Inferior parietal cortex (tissue), 1 donor: Measurements from ENCODE around the gene PLOD1.
"Not testable (repeated sequence)": the region's sequence is repeated elsewhere in the genome, so short reads cannot be mapped to it uniquely, and the experiment has no call there.

Source experiments
- DNase-seq: peaks from one replicate; pipeline ENCODE4 v3.0.0-alpha.2; 2016; ENCODE audit errors: extremely low spot score

The PLOD1 gene

DNA sequence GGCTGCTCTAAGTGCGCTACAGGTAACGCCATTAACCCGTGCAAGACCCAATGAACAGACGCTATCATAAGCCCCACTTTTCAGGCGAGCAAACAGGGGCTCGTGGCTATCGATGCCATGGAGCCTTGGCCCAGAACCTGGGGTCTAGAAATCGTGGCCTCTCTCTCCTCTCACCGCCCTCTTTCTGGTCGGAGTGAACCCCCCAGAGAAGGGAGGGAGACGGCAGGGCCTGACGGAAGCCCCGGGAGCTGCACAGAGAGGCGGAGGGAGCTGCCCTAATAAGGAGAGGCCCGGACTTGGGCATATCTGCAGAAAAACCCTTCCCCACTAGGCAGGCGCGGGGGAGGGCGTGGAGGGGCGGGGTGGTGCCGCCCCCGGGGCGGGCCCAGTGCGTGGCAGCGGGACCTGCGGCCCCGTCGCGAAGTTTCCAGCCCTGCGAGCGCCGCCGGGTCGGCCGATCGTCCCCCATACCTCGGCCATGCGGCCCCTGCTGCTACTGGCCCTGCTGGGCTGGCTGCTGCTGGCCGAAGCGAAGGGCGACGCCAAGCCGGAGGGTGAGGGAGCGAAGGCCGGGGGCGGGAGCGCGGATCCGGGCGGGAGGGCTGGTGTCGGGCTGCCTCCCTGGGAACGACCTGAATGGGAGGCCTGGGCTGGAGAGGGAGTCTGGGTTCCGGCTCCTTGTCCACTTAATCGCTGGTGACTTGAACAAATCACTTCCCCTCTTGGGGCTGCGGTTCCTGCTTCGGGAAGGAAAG is at the start of gene PLOD1:
Gene PLOD1, plus strand, starts transcription at position 416 of the 755 bp plus-strand sequence. Its CDS starts 63 bp downstream, at position 479.
- peak; percentile 67 for DNase-seq

- DNase-seq: no peak
Observed at GRCh38 chr1:11885916-11886315, 48.6 kb upstream of the PLOD1 start.

- no peak for DNase-seq
Observed at GRCh38 chr1:11886986-11887665, 47.4 kb upstream of the PLOD1 start.

- DNase-seq: no peak
Observed at GRCh38 chr1:11887666-11888007, 46.9 kb upstream of the PLOD1 start.

GRCh38 chr1:11888206-11888876 is 46.2 kb upstream of the PLOD1 start:
- DNase-seq: no peak

GRCh38 chr1:11888877-11889208 is 45.7 kb upstream of the PLOD1 start:
- DNase-seq: no peak

GRCh38 chr1:11891433-11892186 is 42.9 kb upstream of the PLOD1 start:
- DNase-seq: no peak

DNA sequence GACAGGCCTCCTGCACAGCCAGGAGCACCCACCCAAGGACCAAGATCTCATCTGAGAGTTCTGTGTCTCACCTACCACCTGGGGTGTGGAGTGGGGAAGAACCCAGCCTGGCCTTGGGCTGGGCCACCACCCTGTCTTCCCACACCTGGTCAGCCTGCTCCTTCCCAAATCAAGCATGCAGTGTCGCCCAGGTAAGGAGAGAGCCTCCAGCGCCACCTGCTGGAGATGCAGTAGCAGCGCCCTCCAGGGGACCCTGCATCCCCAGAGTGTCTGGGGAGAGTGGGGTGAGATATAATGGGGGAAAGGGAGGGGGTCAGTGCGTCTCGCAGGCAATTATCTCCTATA is 40.6 kb upstream of the PLOD1 start:
- DNase-seq: peak; percentile 52

DNA sequence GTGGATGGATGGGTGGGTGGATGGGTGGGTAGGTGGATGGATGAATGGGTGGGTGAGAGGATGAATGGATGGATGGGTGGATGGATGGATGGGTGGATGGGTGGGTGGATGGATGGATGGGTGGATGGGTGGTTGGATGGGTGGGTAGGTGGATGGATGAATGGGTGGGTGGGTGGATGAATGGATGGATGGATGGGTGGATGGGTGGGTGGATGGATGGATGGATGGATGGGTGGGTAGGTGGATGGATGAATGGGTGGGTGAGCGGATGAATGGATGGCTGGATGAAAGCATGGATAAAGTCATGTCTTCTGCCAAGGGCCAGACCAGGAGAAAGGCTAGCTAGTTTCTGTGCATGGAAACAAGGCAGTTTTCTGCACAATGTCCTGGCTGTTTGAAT is 40.0 kb upstream of the PLOD1 start:
- not testable (repeated sequence) for DNase-seq

DNA sequence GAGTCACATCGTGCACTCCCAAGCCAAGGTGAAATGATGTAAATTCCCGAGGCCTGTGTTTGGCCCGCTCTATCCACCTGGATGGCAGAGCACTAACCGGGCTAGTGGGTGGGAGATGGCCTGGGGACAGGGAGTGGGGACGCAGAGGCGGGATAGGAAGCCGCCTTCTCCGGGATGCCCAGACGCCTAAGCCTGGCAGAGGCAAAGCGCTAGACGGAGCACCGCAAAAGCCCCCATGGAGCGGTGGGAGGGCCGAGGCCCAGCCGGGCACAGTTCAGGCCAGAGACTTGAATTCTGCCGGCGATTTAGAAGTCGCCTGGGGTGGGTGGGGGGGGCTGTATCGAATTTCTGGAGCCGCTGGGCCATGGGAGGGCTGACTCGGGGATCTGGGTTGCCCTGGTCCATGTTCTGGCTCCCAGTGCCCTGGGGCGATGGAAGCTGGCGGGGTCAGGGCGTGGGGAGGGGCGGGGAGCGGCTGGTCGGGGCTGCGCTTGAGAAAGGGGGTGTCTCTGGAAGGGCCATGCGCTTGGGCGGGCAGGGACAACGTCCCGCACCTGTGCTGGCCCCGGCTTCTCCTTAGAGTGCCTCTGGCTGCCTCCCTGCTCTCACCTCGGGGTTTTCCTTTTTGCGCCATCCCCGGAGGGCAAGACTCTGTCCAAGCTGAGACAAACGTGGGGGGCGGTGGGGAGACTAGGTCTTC is 36.3 kb upstream of the PLOD1 start:
- DNase-seq: no peak

DNA sequence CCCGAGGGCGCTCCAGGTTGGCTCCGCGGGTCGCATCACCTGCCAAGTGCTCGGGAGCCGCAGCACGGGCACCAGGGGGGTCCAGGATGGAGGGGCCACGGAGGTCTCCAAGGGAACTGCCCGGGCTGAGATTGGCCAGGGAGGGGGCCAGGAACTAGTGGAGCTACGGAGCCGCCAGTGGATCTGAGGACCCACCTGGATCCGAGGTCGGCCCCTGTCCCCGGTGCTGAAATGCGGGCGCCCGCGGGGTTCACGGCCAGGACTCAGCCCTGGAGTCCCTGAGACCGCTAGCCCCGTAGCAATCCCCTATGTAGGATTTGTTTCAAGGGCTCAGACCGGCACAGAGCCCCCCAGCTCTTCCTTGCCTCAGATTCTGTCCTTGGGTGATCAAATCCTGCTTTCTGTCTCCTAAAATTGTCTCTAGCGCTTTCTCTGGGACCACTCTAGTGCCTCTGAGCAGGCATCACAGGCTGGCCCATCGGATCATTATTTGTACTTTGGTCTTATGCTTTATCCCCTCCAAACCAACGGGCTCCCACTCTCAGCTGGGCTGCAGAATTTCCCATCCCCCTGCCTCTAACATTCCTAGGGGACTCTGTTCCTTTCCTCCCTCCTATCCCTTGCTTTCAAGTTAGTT is 35.6 kb upstream of the PLOD1 start:
- DNase-seq: no peak

GRCh38 chr1:11901446-11901845 is 33.1 kb upstream of the PLOD1 start:
- DNase-seq: not testable (repeated sequence)

GRCh38 chr1:11903210-11903609 is 31.3 kb upstream of the PLOD1 start:
- no peak for DNase-seq

- not testable (repeated sequence) for DNase-seq
Observed at GRCh38 chr1:11904156-11904555, 30.4 kb upstream of the PLOD1 start.

- DNase-seq: no peak
Observed at GRCh38 chr1:11904978-11905377, 29.5 kb upstream of the PLOD1 start.

DNA sequence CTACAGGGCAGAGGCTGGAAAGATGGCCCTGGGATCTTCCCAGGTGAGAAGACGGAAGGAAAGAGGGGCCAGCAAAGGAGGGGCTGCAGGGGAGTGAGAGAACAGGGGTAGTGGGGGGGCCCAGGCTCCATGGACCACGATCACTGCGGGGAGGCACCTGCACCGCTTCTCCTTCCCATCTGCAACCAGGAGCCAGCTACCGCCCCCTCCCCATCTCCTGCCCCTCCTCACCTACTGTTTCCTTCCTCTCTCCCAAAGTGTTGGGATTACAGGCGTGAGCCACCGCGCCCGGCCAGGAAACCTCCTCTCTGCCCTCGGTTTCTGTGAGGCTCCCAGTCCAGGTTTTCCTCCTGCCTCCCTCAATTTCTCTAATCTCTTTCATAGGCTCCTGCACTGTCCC is 27.6 kb upstream of the PLOD1 start:
- DNase-seq: no peak

DNA sequence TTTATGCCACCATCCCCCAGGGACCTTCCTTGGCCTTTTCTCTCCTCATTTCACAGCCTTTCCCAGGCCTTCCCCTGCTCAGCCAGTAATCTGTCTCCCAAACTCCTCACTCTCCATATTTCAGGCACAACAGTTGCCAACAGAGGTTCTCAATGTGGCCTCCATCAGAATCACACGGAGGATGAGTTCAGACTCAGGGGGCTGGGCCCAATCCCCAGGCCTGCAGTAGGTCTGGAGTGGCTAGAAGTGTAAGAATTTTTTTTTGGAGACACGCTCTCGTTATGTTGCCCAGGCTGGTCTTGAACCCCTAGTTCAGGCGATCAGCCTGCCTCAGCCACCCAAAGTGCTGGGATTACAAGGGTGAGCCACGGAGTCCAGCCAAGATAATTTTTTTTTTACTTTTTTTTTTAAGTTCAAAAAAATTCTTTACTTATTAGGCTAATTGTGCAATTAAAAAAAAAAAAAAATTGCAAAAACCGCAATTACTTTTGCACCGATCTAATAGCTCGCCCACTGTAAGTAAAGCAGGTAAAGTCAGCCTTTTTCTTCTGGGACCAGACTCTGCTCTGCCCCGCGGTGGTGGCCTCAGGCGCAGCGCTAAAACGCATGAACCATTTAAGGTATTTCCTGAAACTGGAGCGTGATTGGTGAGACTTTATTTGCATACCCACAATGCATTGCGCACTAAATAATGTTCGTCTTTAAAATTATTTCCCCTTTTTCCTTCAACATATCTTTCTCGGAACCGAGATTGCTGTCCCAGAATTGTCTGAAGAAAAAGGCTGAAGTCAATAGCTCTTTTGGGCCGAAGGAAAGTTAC is 27.0 kb upstream of the PLOD1 start:
- peak; percentile 97 for DNase-seq

GRCh38 chr1:11908095-11908675 is 26.3 kb upstream of the PLOD1 start:
- DNase-seq: peak; percentile 95

DNA sequence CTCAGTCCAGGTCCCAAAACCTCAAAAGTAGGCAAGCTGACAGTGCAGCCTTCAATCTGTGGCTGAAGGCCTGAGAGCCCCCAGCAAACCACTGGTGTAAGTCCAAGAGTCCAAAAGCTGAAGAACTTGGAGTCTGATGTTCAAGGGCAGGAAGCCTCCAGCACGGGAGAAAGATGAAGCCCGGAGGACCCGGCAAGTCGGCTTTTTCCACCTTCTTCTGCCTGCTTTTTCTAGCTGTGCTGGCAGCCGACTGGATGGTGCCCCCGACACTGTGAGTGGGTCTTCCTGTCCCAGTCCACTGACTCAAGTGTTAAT is 23.6 kb upstream of the PLOD1 start:
- DNase-seq: not testable (repeated sequence)

DNA sequence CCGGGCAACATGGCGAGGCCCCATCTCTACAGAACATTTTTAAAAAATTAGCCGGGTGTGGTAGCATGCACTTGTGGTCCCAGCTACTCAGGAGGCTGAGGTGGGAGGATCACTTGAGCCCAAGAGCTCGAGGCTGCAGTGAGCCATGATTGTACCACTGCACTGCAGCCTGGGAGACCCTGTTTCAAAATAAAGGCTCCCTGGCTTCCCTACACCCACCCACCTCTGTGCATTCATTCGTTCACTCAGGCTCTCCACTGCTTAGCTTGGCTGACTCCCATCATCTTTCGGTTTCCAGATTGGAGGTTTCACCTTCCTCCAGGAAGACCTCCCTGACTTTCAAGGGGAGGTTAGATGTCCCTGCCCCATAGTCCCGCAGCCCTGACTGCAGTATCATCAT is 22.5 kb upstream of the PLOD1 start:
- no peak for DNase-seq
